Measurements from ENCODE around the gene LITAF. TPM values are rescaled to one million over a fixed set of nuclear protein-coding genes. Genes with fewer than 3 reads are reported as not detected.

The LITAF gene
- total RNA-seq, 1 donor from 2014 or later = 17.2 TPM

GRCh38 chr16:11500700-11501346, 85.9 kb downstream of the LITAF start:
- no peaks in the 10 kb centered on the region for H3K36me3 ChIP-seq (ENCODE audit: control insufficient read depth in 3 of 3, insufficient read depth in 3 of 3, low read length in 3 of 3)
- no peak overlapping the region for H3K9ac ChIP-seq (ENCODE audit: low read depth in 1 of 3, low read length in 3 of 3)

GRCh38 chr16:11499295-11500089, 87.2 kb downstream of the LITAF start:
- no peaks in the 10 kb centered on the region for H3K27me3 ChIP-seq (ENCODE audit: control insufficient read depth in 3 of 3, insufficient read depth in 3 of 3, low read length in 3 of 3)
- peaks cover 27 to 44% (median 41%) of the 10 kb centered on the region in 3 donors for H3K4me1 ChIP-seq (ENCODE audit: control insufficient read depth in 3 of 3, insufficient read depth in 3 of 3, low read length in 3 of 3)
- H3K9ac ChIP-seq (ENCODE audit: low read depth in 1 of 3, low read length in 3 of 3) = peak overlapping the region in 2 of 3 donors; percentile 3 to 23
- H3K36me3 ChIP-seq (ENCODE audit: control insufficient read depth in 3 of 3, insufficient read depth in 3 of 3, low read length in 3 of 3) = no peaks in the 10 kb centered on the region
- no peak overlapping the region for H3K27ac ChIP-seq (ENCODE audit: low read depth, low read length)
- no peak overlapping the region for H3K4me3 ChIP-seq (ENCODE audit: low read length in 3 of 3)
- H3K9me3 ChIP-seq (ENCODE audit: control insufficient read depth in 3 of 3, low read length in 3 of 3) = no peaks in the 10 kb centered on the region

More at GRCh38 chr16:11500700-11501346, 85.9 kb downstream of the LITAF start:
- no peaks in the 10 kb centered on the region for H3K27me3 ChIP-seq (ENCODE audit: control insufficient read depth in 3 of 3, insufficient read depth in 3 of 3, low read length in 3 of 3)
- peaks cover 18 to 31% (median 27%) of the 10 kb centered on the region in 3 donors for H3K4me1 ChIP-seq (ENCODE audit: control insufficient read depth in 3 of 3, insufficient read depth in 3 of 3, low read length in 3 of 3)
- H3K27ac ChIP-seq (ENCODE audit: low read depth, low read length) = no peak overlapping the region
- H3K4me3 ChIP-seq (ENCODE audit: low read length in 3 of 3) = no peak overlapping the region
- H3K9me3 ChIP-seq (ENCODE audit: control insufficient read depth in 3 of 3, low read length in 3 of 3) = no peaks in the 10 kb centered on the region

GRCh38 chr16:11498683-11499082, 88.0 kb downstream of the LITAF start:
- Histone ChIP-seq H3K9ac (ENCODE audit: low read depth in 1 of 3, low read length in 3 of 3) (no peak overlapping the region), H3K36me3 (ENCODE audit: control insufficient read depth in 3 of 3, insufficient read depth in 3 of 3, low read length in 3 of 3) (no peaks in the 10 kb centered on the region), H3K27me3 (ENCODE audit: control insufficient read depth in 3 of 3, insufficient read depth in 3 of 3, low read length in 3 of 3) (no peaks in the 10 kb centered on the region), H3K4me3 (ENCODE audit: low read length in 3 of 3) (no peak overlapping the region), H3K27ac (ENCODE audit: low read depth, low read length) (peak overlapping the region; percentile 60), H3K4me1 (ENCODE audit: control insufficient read depth in 3 of 3, insufficient read depth in 3 of 3, low read length in 3 of 3) (peaks cover 27 to 47% (median 42%) of the 10 kb centered on the region in 3 donors), H3K9me3 (ENCODE audit: control insufficient read depth in 3 of 3, low read length in 3 of 3) (no peaks in the 10 kb centered on the region)

DNA sequence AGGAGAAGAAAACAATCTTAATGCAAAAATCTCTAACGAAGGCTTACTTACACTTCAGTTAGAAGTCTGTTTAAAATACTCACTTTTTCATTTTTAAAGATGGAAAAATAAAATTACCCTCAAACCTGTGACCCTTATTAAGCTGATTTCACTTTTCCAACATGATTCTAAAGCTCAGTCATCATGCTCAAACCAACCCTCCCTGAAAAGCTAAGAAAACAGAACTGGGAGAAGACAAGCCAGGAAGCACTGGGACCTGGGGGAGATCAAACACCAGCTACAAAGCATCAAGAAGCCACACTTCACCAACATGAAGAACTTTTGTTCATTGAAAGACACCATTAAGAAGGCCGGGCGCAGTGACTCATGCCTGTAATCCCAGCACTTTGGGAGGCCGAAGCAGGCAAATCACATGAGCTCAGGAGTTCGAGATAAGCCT, 88.8 kb downstream of the LITAF start:
- no peak overlapping the region for H3K4me3 ChIP-seq (ENCODE audit: low read length in 3 of 3)
- H3K27ac ChIP-seq (ENCODE audit: low read depth, low read length) = peak overlapping the region; percentile 88
- no peaks in the 10 kb centered on the region for H3K27me3 ChIP-seq (ENCODE audit: control insufficient read depth in 3 of 3, insufficient read depth in 3 of 3, low read length in 3 of 3)
- peaks cover 27 to 47% (median 39%) of the 10 kb centered on the region in 3 donors for H3K4me1 ChIP-seq (ENCODE audit: control insufficient read depth in 3 of 3, insufficient read depth in 3 of 3, low read length in 3 of 3)
- peak overlapping the region; percentile 23 to 85 (median 66) for H3K9ac ChIP-seq (ENCODE audit: low read depth in 1 of 3, low read length in 3 of 3)
- H3K36me3 ChIP-seq (ENCODE audit: control insufficient read depth in 3 of 3, insufficient read depth in 3 of 3, low read length in 3 of 3) = no peaks in the 10 kb centered on the region
- H3K9me3 ChIP-seq (ENCODE audit: control insufficient read depth in 3 of 3, low read length in 3 of 3) = no peaks in the 10 kb centered on the region

Other genes with a start within 250 kb of the LITAF start
- 5.7 TPM for gene RMI2, start 241.5 kb downstream of the LITAF start, total RNA-seq
- 14.6 TPM for gene SNN, start 81.5 kb upstream of the LITAF start, total RNA-seq
- gene TXNDC11, start 155.9 kb upstream of the LITAF start, total RNA-seq = 14.1 TPM
- gene ZC3H7A, start 210.3 kb upstream of the LITAF start, total RNA-seq = 33.9 TPM